ENCODE results near the gene GRIA3.

GRCh38 chrX:123282241-123282640, 98.2 kb downstream of the GRIA3 start:
- TF ChIP-seq, protein P1, sequence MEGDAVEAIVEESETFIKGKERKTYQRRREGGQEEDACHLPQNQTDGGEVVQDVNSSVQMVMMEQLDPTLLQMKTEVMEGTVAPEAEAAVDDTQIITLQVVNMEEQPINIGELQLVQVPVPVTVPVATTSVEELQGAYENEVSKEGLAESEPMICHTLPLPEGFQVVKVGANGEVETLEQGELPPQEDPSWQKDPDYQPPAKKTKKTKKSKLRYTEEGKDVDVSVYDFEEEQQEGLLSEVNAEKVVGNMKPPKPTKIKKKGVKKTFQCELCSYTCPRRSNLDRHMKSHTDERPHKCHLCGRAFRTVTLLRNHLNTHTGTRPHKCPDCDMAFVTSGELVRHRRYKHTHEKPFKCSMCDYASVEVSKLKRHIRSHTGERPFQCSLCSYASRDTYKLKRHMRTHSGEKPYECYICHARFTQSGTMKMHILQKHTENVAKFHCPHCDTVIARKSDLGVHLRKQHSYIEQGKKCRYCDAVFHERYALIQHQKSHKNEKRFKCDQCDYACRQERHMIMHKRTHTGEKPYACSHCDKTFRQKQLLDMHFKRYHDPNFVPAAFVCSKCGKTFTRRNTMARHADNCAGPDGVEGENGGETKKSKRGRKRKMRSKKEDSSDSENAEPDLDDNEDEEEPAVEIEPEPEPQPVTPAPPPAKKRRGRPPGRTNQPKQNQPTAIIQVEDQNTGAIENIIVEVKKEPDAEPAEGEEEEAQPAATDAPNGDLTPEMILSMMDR (conservative IDR thresholded peaks at IDR 0.05 in 1 of 2, IDR thresholded peaks at IDR 0.05 in 1 of 2; ENCODE audit: low read depth in 1 of 2, low read length in 2 of 2), result no peak
- TF ChIP-seq EZH2 (IDR thresholded peaks at IDR 0.05; ENCODE audit: low read length, missing control alignments), result no peak

All from fibroblast of lung (primary cell).